ENCODE data around the gene SH2D4B. TPM values are rescaled to one million over a fixed set of nuclear protein-coding genes. Genes with fewer than 3 reads are reported as not detected.
A peak's percentile ranks its signal among the peaks of the same experiment; 100 is the strongest.

SH2D4B gene
- total RNA-seq, 1 experiment from 2014 or later: 0.05 TPM

- DNase-seq (ENCODE audit: low read depth): no peak
These were observed 48.1 kb downstream of the SH2D4B start for GRCh38 chr10:80585812-80586211.

- DNase-seq (ENCODE audit: low read depth): peak; percentile 20
These were observed 50.8 kb downstream of the SH2D4B start for GRCh38 chr10:80588546-80588945.

GRCh38 chr10:80589726-80590373, 52.1 kb downstream of the SH2D4B start:
- DNase-seq (ENCODE audit: low read depth): no peak

GRCh38 chr10:80590585-80591125, 53.0 kb downstream of the SH2D4B start:
- no peak for DNase-seq (ENCODE audit: low read depth)

GRCh38 chr10:80596391-80597257, 58.9 kb downstream of the SH2D4B start:
- peak; percentile 53 for DNase-seq (ENCODE audit: low read depth)

- no peak for DNase-seq (ENCODE audit: low read depth)
These were observed 60.5 kb downstream of the SH2D4B start for GRCh38 chr10:80598084-80598798.

GRCh38 chr10:80598951-80599350, 61.2 kb downstream of the SH2D4B start:
- no peak for DNase-seq (ENCODE audit: low read depth)

GRCh38 chr10:80599424-80599847, 61.7 kb downstream of the SH2D4B start:
- DNase-seq (ENCODE audit: low read depth): peak; percentile 43

- DNase-seq (ENCODE audit: low read depth): no peak
These were observed 62.6 kb downstream of the SH2D4B start for GRCh38 chr10:80600256-80600655.

GRCh38 chr10:80602881-80603280, 65.2 kb downstream of the SH2D4B start:
- DNase-seq (ENCODE audit: low read depth): no peak

- no peak for DNase-seq (ENCODE audit: low read depth)
These were observed 65.8 kb downstream of the SH2D4B start for GRCh38 chr10:80603516-80603915.

GRCh38 chr10:80608706-80609105, 71.0 kb downstream of the SH2D4B start:
- no peak for DNase-seq (ENCODE audit: low read depth)

GRCh38 chr10:80609331-80609730, 71.6 kb downstream of the SH2D4B start:
- DNase-seq (ENCODE audit: low read depth): no peak

- DNase-seq (ENCODE audit: low read depth): no peak
These were observed 73.9 kb downstream of the SH2D4B start for GRCh38 chr10:80611481-80612185.

GRCh38 chr10:80612261-80612660, 74.6 kb downstream of the SH2D4B start:
- no peak for DNase-seq (ENCODE audit: low read depth)

GRCh38 chr10:80613466-80614170, 75.9 kb downstream of the SH2D4B start:
- no peak for DNase-seq (ENCODE audit: low read depth)

- no peak for DNase-seq (ENCODE audit: low read depth)
These were observed 77.1 kb downstream of the SH2D4B start for GRCh38 chr10:80614576-80615416.

GRCh38 chr10:80617807-80618206, 80.1 kb downstream of the SH2D4B start:
- no peak for DNase-seq (ENCODE audit: low read depth)

GRCh38 chr10:80619036-80619435, 81.3 kb downstream of the SH2D4B start:
- DNase-seq (ENCODE audit: low read depth): no peak

GRCh38 chr10:80622153-80622552, 84.5 kb downstream of the SH2D4B start:
- no peak for DNase-seq (ENCODE audit: low read depth)

All from HT1080 (cell line).